Fibroblast of peridontal ligament (primary cell): ENCODE measurements around the gene KRIT1.

Source experiments
- DNase-seq: peaks from one replicate; pipeline ENCODE4 v3.0.0-alpha.2; 2010; ENCODE audit errors: extremely low read depth

KRIT1 gene

GRCh38 chr7:92155108-92155739 is 90.5 kb downstream of the KRIT1 start:
- no peak for DNase-seq

DNA sequence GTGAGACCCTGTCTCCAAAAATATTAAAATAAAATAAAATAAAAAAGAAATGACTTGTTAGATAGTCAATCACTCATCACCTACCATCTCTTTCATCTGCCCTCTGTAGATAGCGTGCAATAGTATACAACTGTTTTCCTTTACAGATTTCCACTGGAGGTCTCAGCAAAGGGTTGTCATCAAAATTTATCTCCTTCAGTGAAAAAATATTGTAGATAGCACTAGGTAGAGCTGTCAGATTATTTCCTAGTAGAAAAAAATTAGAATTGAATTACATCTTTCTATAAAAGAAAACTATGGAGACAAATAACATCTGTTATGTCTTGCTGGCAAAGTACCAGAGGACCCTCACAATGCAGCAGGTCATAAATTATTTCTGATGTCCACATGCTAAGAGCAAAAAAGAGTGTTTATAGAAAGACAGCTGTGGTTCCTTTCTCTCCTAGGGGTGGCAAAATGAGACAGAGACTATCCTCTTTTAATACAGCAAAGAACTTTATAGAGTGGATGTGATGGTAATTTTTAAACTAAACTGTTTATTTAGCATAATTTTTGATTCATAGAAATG is 95.2 kb downstream of the KRIT1 start:
- DNase-seq: no peak

GRCh38 chr7:92149736-92150239 is 95.9 kb downstream of the KRIT1 start:
- DNase-seq: no peak
